HCT116 (cell line): ENCODE data around the gene EPG5.

ENCODE experiments used
- EZH2 ChIP-seq: fragments of 200-600 bp; sonication (generic); IDR thresholded peaks from 2 replicates; pipeline ENCODE4 v1.6.1; 2017; ENCODE audit warnings: antibody characterized with exemption, mixed run types
- FOSL1 ChIP-seq: IDR thresholded peaks from 2 replicates; pipeline ENCODE4 v1.6.1; 2012; ENCODE audit warnings: low read depth
- JUND ChIP-seq: IDR thresholded peaks from 2 replicates; pipeline ENCODE4 v1.6.1; 2012
- POLR2A ChIP-seq: IDR thresholded peaks from 2 replicates; pipeline ENCODE4 v1.7.0; 2011; ENCODE audit warnings: borderline replicate concordance; ENCODE audit not compliant: insufficient read depth, insufficient read length; ENCODE audit errors: extremely low read depth
- POLR2AphosphoS5 ChIP-seq: IDR thresholded peaks from 2 replicates; pipeline ENCODE4 v1.6.1; 2011; ENCODE audit warnings: mild to moderate bottlenecking, low read depth, low read length, moderate library complexity
- RAD21 ChIP-seq: IDR thresholded peaks from 2 replicates; pipeline ENCODE4 v1.6.1; 2012; ENCODE audit warnings: low read depth, mild to moderate bottlenecking
- SP1 ChIP-seq: IDR thresholded peaks from 2 replicates; pipeline ENCODE4 v1.6.1; 2012; ENCODE audit warnings: low read depth
- TF ChIP-seq, protein P1 (sequence below), 3 experiments: fragments of 200-600 bp in 1 of 3; sonication (generic) in 1 of 3; IDR thresholded peaks in 2 of 3; conservative IDR thresholded peaks in 1 of 3; 2 replicates each; pipeline ENCODE4 v1.5.1; 2012 to 2017; ENCODE audit warnings: low read depth in 2 of 3, low read length in 2 of 3, antibody characterized with exemption in 1 of 3, borderline replicate concordance in 1 of 3, control low read depth in 1 of 3, mild to moderate bottlenecking in 1 of 3, mixed read lengths in 1 of 3, mixed run types in 1 of 3, moderate library complexity in 1 of 3; ENCODE audit not compliant: insufficient read depth in 1 of 3

GRCh38 chr18:45841765-45842442 is 125.2 kb downstream of the EPG5 start:
- TF ChIP-seq POLR2AphosphoS5, result no peak
- TF ChIP-seq, protein P1, sequence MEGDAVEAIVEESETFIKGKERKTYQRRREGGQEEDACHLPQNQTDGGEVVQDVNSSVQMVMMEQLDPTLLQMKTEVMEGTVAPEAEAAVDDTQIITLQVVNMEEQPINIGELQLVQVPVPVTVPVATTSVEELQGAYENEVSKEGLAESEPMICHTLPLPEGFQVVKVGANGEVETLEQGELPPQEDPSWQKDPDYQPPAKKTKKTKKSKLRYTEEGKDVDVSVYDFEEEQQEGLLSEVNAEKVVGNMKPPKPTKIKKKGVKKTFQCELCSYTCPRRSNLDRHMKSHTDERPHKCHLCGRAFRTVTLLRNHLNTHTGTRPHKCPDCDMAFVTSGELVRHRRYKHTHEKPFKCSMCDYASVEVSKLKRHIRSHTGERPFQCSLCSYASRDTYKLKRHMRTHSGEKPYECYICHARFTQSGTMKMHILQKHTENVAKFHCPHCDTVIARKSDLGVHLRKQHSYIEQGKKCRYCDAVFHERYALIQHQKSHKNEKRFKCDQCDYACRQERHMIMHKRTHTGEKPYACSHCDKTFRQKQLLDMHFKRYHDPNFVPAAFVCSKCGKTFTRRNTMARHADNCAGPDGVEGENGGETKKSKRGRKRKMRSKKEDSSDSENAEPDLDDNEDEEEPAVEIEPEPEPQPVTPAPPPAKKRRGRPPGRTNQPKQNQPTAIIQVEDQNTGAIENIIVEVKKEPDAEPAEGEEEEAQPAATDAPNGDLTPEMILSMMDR (IDR thresholded peaks at IDR 0.05 in 2 of 3, conservative IDR thresholded peaks at IDR 0.05 in 1 of 3; ENCODE audit: borderline replicate concordance in 1 of 3, insufficient read depth in 1 of 3, low read depth in 2 of 3, low read length in 2 of 3), result no peak
- TF ChIP-seq SP1, result no peak
- TF ChIP-seq EZH2, result no peak
- TF ChIP-seq RAD21, result no peak
- no peak for TF ChIP-seq FOSL1
- TF ChIP-seq POLR2A, result no peak
- TF ChIP-seq JUND, result no peak
